HG02938 (cell line): ENCODE measurements around the gene SNHG17.

Experiments
- ATAC-seq: cut with Tn5 transposase; IDR thresholded peaks from one replicate; pipeline ENCODE4 v1.9.1; 2021; ENCODE audit warnings: mild to moderate bottlenecking, moderate library complexity; ENCODE audit not compliant: unreplicated experiment

SNHG17 gene

DNA sequence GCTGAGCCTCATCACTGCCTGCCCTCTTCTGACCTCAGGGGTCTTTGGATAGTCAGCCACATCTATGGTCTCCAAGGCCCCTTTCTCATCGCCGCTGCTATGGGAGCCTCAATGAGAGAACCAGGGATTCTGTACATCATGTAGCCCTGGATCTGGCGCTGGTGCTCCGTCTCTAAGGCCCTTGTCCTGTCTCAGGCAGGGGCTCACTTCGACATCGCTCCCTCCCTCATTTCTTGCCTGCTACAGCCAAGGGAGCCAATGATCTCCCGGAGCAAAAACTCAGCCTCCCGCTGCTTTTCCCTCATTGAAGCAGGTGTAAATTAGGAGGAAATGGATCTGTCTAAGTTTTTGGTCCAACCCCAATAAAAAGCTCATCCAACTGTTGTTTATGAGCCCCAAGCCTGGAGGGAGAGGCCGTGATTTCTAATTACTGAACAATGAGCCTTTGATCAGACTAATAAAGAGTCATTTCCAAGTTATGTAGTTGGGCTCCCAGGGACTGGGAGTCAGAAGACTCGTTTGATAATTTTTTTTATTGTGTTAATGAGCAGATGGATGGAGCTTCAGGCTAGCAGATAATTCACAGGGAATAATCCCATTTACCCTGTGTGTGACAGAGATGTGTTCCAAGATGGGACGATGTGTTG lies 58.0 kb downstream of the SNHG17 start:
- ATAC-seq = no peak

DNA sequence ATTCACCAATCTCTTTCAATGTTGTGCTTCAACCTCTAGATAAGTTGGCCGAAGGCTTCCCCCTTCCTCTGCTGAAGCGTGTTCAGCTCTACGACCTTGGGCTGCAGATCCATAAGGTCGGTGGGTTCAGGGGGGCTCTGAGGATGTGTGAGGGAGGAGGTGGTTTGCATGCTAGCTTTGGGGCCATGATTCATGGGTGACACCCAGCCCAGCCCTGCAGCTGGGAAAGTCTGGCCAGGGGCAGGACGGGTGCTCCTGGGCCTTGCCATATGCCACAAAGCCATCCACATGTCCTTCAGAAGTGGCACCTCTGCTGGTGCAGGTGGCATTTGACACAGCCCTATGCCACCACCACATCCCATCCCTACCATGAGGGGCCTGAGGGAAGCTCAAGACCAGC lies 61.2 kb downstream of the SNHG17 start:
- no peak for ATAC-seq

DNA sequence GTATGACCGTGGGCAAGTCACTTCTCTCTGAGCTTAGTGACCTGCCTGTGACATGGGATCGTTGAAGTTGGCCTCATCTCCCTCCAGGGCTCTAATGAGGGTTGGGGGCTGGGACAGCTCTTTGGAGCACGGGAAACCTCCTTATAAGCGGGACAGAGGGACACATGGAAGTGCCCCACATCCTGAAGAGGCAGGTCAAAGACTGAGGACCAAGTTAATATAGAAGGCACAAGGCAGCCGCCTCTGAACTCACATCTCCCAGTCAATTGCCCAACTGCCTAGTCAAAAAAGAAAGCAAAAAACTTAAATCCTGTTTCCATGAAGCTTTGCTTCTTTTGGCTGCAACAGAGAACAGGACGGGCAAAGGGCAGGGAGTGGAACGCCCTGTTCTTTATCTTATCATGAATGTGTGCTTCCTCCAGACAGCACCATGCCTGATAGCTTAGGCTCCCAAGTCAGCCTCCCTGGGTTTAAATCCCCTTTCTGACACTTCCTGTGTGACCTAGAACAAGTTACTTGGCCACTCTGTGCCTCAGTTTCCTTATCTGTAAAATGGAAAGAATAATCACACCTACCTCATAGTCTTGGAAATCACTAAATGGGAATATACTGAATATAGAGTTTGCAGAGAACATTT lies 61.8 kb downstream of the SNHG17 start:
- no peak for ATAC-seq

- ATAC-seq = no peak
These were observed 62.3 kb downstream of the SNHG17 start for GRCh38 chr20:38372806-38373205.
